Stimulated activated CD8-positive, alpha-beta memory T cell treated with anti-CD3 and anti-CD28 coated beads, Interleukin-4, amount 100 ng/mL, for 1 hour (primary cell): ENCODE results near the gene CYS1.
"Not testable (repeated sequence)": the region's sequence is repeated elsewhere in the genome, so short reads cannot be mapped to it uniquely, and the experiment has no call there.

Experiments
- DNase-seq, 2 donors: peaks; one replicate each; pipeline ENCODE4 v3.0.0-alpha.2; 2020; ENCODE audit warnings: low read depth in 2 of 2, low spot score in 1 of 2

CYS1 gene

DNA sequence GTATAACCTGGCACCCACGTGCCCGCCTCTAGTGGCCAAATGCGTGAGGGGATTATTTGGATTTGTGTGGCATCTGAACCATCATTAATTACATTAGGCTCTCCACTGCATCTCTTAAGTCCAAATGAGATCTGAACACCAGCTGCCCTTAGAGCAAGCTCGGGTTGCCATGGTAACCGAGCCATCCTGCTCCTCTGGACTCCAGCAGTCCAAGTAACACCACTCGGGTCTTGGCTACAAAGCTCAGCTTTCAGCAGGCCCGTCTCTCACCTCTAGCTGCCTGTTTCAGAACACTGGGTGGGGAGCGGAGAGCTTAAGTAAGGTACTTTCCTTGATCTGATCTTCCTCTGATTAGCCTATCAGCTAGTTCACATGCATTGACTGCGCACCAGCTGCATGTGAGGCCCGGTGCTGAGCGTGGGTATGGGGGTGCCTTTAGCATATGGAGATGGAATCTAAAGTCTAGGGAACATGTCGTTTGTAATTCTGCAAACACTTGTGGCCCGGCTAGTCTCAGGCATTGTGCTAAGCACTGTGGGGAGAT lies 14.1 kb upstream of the CYS1 start:
- DNase-seq, result no peak

DNA sequence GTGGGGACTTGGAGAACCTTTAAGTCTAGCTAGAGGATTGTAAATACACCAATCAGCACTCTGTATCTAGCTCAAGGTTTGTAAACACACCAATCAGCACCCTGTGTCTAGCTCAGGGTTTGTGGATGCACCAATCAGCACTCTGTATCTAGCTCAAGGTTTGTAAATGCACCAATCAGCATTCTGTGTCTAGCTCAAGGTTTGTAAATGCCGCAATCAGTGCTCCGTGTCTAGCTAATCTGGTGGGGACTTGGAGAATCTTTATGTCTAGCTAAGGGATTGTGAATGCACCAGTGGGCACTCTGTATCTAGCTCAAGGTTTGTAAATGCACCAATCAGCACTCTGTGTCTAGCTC lies 11.7 kb upstream of the CYS1 start:
- DNase-seq, result not testable (repeated sequence)

DNA sequence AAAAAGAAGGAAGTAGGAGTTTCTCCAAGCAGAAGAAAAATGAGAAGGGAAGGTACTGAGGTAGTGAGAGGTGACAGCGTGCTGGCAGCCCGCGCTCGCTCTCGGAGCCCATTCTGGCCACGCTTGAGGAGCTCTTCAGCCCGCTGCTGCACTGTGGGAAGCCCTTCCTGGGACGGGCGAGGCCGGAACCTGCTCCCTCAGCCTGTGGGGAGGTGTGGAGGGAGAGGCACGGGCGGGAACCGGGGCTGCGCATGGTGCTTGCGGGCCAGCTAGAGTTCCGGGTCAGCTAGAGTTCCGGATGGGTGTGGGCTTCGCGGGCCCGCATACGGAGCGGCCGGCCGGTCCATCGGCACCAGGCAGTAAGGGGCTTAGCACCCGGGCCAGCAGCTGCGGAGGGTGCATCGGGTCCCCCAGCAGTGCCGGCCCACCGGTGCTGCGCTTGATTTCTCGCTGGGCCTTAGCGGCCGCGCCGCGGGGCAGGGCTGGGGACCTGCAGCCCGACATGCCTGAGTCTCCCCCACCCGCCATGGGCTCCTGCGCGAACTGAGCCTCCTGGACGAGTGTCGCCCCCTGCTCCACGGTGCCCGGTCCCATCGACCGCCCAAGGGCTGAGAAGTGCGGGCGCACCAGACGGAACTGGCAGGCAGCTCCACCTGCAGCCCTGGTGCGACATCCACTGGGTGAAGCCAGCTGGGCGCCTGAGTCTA lies 11.1 kb upstream of the CYS1 start:
- DNase-seq, result no peak

DNA sequence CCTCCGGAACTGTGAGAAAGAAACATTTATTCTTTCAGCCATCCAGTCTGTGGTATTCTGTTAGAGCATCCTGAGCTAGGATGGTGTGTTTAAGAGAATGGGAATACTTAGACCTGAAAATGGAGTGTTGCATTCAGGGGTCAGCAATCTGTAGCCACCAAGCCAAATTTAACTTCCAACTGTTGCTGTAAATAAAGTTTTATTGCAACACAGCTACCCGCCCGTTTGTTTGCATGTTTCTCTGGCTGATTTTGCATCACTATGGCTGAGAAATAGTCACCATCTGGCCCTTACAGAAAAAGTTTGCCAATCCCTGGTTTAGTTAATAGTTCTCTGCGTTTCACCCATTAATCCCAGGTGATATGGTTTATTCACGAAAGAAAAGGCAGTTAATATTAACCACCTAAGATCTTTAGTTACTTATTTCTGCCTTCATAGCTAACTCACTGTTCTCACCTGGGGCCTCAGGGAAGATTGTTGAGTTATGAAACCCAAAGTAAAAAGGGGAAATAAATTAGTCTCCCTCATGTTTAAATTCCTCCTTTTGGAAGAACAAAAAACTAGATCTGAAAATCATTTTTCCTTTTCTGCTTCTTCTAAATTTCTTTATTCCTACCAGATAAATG lies 9.5 kb upstream of the CYS1 start:
- no peak for DNase-seq

DNA sequence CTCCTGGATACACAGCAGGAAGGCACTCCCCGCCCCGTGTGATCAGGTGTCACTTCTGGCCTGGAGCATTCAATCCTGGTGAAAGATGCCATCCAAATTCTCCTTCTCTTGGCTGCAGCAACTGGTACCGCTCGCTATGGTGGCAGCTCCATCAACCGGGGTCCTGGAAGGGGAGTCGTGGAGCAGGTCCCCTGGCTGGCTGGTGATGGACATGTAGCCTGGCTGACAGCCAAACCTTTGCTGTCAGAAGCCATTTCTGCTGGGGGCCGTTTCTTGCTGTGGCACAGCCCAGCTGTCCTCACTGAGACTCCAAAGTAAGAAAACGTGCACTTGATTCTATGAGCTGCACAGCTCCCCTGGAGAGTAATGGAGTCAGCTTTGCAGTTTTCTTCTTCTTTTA lies 7.1 kb upstream of the CYS1 start:
- no peak for DNase-seq

DNA sequence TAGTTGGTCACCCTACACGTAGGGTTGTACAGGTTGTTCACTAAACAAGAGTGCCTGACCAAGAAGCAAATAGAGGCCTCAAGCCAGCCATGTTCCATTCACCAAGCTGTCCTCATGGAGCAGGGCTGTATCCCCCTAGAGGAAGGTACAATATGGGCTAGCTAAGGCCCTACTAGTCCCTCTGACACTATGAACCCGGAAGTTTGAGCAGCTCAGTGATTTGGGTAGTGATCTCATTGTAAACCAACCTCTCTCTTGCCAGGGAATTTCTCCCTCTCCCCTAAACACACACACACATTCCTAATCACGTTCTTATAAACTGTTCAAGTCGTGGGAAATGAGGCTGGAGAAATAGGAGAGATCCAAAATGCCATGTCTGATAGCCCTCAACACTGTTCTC lies 6.7 kb upstream of the CYS1 start:
- no peak for DNase-seq

DNA sequence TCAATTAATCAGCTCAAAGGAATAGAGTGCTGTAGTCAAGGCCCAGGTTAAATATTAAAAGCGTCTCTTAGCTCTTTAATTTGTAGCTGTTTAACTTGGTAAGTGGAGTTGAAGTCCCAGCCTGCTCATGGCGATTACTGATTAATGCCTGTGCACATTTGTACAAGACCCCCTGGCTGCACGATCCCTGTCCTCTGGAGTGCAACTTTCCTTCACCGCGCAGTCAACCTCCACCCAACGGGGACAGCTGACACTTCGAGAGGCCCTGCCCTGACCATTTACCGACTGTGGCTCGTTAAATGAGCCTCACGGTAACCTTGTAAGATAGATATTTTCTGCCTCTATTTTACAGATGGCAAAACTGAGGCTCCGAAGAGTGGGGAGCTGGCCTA lies 5.5 kb upstream of the CYS1 start:
- no peak for DNase-seq

DNA sequence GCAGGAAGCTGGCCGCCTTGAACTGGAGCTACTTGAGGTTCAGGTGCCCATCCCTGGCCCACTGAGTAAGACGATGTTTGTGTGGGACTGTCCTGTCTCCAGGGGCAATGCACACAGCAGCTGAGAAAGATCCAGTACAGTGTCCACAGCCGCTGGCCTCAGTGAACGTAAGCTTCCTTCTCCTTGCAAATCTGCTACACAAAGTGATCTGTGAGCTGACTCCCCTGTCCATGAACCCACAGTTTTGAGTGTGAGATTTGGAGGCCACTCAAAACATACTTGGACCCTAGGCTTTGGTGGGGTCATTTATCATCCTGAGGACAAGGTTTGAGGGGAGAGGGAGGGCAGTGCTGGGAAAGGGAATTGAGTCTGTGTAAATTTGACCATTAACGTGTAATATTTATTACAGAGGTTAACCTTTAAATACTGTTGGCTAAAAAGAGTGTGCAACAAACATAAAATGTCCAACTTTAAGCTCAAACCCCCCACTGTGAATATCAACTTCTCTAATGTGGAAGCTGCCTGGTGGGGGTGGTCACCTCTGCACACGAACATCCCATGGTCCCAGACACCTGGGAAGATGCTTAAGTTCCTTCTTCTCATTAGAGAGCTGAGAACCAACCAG lies 4.9 kb upstream of the CYS1 start:
- DNase-seq, result no peak

DNA sequence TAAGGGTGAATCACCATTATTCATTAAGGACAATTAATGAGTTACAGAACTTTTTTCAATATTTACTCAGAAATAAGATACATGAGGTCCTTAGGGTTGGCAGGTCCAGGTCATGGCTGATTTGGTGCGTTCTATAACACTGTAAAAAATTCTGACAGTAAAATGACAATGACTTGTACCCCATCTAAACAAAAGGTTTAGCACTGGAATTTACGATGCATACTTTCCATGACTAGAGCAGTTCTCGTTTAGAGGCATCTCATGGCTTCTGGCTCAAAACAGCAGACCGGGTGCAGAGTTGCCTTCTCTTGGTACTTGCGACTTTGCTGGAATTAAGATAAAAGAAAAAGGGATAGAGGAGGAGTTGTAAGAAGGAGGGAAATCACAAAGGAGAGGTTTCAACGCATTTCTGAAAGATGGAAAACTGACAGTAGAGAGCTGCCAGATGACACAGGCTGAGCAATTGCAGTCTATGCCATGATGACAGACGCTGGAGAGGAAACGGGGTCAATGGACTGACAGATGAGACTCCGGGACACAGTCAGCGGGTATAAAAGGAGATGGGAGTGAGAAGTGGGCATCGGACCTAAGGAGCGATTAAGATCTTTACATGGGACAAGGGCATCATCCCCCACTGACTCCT lies 4.1 kb upstream of the CYS1 start:
- no peak for DNase-seq

DNA sequence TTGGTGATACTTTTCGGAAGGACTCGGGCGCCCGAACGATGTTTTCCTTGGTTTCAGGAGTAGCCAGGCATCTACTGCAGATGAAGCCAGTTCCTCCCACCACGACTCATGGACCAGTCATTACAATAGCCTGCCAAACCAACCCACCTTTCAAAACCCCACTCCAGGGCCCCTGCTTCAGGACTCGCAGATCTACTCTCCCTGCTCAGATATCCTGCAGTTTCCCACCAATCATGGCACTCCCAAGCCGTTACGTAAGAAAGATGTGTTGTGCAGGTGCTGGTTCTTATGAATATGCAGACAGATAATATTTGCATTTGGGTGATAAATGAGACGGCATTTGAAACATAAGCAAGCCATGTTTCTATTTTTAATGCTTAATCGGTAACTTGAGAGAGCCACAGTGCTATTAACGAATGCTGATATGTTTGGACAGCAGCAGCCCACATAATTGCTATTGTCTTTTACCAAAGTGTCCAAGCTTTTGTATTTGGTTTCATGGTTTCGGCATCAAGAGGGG lies 3.5 kb upstream of the CYS1 start:
- no peak for DNase-seq

DNA sequence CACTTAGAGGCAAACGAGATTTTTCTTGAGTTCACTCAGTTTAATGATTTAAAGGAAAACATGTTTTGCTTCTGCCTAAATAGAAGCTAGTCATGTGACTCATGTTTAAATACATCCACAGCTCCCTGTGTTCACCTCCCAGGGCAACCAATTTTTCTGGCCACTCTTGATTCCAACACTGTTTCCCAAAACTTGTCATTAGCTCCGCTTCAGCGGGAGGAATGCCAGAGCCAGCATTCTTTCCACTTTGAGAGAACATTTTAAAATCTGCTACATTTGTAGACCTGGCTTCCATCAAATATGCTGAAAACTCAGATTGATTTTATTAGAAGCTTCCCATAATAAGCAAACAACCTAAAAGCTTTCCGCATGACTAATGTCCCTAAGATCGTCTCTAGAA lies 2.8 kb upstream of the CYS1 start:
- DNase-seq, result no peak

DNA sequence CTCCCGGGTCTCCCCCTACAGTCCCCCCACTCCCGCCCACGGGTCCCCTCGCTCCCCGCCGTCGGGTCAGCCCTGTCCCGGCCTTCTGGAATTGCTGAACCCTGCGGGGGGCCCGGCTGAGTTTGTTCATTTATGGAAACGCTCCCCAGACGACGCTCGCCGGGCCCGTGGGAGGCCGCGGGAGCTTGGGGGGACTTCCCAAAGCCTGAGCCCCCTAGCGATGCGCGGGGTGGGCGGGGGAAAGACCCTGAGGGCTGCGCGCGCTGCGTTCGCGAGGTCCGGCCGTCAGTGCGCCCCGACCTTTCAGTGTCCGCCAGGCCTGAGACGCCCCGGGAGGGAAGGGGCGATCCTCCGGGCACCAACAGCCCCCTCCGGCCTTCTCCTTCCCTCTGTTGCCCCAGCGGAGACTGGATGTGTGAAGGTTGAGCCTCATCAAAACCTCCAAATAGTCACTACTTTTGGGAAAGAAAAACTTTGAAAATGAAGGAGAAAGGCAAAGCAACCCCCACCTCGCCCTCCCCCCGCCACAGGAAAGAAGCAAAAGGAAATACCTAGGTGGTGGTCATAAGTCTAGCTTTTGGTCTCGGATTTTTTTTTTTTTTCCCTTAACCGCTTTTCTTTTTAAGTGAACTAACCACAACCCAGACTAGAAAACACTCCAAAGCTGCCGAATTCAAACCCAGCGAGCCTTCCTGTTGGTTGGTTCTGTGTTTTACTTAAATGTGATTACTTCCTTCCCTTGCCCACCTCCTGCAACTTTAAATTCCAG lies 509 bp upstream of the CYS1 start:
- DNase-seq, result no peak

DNA sequence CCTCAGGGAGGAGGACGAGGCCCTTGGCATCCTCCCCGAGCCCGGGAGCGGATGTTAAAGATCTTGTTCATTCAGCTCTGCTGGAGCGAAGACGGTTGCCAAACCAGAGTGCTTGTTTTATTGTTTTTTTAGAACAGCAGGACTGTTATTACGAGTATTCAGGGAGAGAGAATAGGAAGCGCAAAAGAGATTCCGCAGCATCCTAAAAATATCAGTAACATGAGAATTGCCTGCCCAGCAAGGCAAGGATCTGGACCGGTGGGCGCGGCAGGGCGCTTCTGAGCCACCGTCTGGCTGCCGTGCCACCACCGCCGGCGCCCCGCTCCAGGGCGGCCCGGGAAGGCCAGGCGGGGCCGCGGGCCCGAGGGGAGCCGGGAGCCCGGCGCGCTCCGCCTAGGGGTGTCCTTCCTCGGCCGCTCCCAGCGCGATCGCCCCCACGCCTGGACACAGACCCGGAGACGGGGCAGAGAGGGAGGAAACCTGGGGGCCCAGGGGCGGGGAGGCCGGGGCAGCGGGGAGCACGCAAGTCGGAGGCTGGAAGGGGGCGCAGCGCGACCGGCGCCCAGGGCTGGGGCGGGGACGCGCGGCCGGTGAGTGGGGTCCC lies 843 bp downstream of the CYS1 start:
- DNase-seq, result no peak

DNA sequence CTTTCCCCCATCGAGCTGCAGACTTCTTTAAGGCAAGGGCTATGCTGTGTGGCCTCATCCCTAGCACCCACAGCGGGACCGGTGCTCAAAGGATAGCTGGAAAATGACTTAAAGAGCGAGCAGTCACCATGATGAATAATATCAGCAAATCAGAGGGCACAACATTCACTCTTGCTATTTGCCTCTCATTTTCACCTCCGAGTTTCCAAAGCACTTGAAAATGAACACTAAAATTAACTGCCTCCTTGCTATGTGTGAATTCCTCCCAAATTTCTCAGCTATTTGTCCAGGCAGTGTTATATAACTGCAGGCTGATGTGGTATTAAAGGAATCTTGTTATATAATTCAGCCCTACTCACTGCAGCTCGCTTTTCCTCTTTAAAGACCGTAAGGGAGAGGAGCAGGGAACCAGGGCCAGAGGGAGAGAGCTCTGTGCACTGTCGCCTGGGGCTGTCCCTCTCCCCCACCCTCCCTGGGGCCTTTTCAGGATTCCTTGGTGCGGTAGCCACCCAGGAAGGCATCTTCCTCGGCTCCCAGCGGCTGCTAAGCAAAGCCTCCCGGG lies 1.4 kb downstream of the CYS1 start:
- DNase-seq, result no peak

DNA sequence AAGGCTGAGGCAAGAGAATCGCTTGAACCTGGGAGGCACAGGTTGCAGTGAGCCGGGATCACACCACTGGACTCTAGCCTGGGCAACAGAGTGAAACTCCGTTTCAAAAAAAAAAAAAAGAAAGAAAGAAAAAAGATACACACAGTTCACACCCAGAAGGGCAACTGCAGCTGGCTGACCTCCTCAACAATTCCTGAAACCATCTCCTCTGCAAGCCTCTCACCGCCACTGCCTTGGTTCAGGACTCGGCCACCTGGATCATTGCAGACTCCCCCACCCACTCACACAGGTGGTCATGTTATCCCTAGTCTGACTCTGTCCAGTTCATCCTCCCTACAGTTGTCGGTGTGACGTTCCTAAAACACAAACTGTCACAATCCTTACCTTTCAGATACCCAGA lies 2.2 kb downstream of the CYS1 start:
- no peak for DNase-seq

DNA sequence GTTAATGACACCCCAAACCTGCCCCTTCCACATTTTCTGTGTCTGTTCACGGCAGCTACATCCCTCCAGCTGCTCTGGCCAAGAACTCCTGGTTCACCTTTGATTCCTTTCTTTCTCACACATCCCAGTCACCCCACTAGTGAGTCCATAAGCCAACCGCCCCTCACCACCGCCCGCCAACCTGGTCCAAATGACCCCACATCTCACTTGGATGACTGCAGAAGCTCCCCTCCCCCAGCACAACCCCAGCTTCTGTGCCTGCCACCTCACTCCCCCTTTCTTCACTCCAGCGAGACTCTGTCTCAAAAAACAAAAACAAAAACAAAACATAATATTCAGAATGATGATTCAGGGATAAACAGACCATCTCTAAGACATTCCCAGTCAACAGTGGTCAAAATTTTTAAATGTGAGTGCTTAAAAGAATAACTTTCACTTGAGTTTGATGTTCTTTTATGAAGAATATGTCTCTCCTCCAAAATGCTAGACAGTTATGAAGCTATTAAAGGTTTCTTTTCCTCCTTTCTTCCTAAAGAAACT lies 3.2 kb downstream of the CYS1 start:
- no peak for DNase-seq

DNA sequence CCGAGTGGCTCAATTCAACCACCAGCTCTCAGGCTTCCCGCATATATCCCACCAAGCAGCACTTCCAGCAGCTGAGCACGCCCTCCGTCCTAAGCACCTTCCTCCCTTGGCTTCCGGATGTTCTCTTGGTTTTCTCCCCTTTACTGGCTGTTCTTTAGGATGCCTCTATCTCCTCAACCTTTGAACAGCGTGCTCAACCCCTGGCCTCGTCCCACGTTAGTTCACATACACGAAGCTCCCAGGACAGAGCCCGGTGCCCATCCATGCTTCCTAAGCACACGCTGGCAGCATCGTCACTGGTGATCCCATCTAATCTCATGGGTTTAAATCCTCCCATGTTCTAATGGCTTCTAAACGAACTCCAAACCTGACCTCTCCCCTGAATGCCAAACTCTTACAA lies 3.7 kb downstream of the CYS1 start:
- DNase-seq, result no peak

DNA sequence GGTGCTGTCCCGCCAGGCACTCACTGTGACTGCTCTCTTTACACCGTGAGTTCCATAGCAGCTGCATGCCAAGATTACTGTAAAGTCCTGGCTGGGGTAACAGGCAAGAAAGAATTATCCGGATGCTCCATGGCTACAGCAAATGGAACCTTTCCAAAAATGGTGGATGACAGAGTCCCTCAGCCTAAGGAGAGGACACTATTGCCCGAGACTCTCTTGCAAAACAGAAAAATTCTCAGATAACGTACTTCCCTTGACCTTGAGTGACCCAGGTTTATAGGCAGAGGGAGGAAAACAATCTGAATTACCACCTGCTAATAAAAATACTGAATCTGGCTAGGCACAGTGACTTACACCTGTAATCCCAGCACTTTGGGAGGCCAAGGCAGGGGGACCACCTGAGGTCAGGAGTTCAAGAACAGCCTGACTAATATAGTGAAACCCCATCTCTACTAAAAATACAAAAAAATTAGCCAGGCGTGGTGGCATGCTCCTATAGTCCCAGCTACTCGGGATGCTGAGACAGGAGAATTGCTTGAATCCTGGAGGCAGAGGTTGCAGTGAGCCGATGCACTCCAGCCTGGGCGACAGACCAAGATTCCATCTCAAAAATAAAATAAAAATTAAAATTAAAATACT lies 4.5 kb downstream of the CYS1 start:
- no peak for DNase-seq

DNA sequence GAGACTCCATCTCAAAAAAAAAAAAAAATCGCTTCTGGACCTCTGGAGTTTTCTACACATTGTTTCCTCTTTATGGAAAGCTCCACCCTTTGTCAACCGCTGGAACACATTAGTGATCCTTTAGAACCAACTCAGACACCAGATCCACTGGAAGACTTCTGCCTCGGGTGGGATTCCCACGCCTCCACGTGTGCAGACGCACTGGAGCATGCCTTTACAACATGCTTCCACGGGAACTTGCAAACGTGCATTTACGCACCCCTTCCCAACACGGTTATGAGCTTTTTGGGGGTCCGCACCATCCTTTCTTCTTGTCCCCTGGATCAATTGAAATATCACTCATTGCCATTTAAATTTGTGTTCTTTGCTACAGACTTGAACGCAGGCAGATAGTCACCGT lies 5.1 kb downstream of the CYS1 start:
- DNase-seq, result no peak

DNA sequence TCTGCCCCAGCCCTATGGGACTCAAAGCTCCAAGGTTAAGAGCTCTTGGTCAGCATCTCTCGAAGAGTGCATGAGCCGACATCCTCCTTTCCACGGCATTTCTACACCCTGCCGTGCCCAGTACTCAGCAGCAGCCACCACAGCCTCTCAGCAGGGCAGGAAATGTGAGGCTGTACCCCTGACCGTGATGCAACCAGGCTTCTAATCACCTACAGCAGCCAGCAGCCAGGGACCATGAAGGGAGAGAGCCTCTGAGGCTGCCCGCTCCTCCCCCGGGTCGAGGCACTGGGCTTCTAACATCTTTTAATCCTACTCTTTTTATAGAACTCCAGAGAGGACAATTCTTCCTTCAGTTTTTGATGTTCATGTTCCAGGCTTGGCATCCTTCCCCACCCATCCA lies 6.5 kb downstream of the CYS1 start:
- DNase-seq, result no peak
